ENCODE data around the gene SPEM3.

Gene SPEM3

GRCh38 chr17:7417056-7417655, 11.5 kb upstream of the SPEM3 start:
- in situ Hi-C loops (cut with HindIII; ENCODE audit: low pct_ligation_motif_present, low pct_unique_long_range_greater_than_20kb, low sequenced_read_pairs) = no loop called here
- DNase-seq = no peak

GRCh38 chr17:7418472-7419152, 10.0 kb upstream of the SPEM3 start:
- in situ Hi-C loops (cut with HindIII; ENCODE audit: low pct_ligation_motif_present, low pct_unique_long_range_greater_than_20kb, low sequenced_read_pairs) = no loop called here
- DNase-seq = no peak

GRCh38 chr17:7419819-7420610, 8.6 kb upstream of the SPEM3 start, which contains the start of gene SPEM1:
Gene SPEM1 (plus strand): TSS chr17:7420324. CDS start chr17:7420385, 61 bp downstream.
- in situ Hi-C loops (cut with HindIII; ENCODE audit: low pct_ligation_motif_present, low pct_unique_long_range_greater_than_20kb, low sequenced_read_pairs) = no loop called here

GRCh38 chr17:7421186-7421585, 7.5 kb upstream of the SPEM3 start:
- in situ Hi-C loops (cut with HindIII; ENCODE audit: low pct_ligation_motif_present, low pct_unique_long_range_greater_than_20kb, low sequenced_read_pairs) = no loop called here

More at GRCh38 chr17:7419819-7420610, 8.6 kb upstream of the SPEM3 start, which contains the start of gene SPEM1:
- DNase-seq = no peak

GRCh38 chr17:7423679-7424078, 5.0 kb upstream of the SPEM3 start:
- no peak for DNase-seq
- in situ Hi-C loops (cut with HindIII; ENCODE audit: low pct_ligation_motif_present, low pct_unique_long_range_greater_than_20kb, low sequenced_read_pairs) = no loop called here

More at GRCh38 chr17:7421186-7421585, 7.5 kb upstream of the SPEM3 start:
- no peak for DNase-seq

GRCh38 chr17:7425316-7425715, 3.3 kb upstream of the SPEM3 start, which contains the start of gene SPEM2:
Gene SPEM2 (plus strand): TSS chr17:7425616. CDS start chr17:7425689, 73 bp downstream.
- no peak for DNase-seq
- in situ Hi-C loops (cut with HindIII; ENCODE audit: low pct_ligation_motif_present, low pct_unique_long_range_greater_than_20kb, low sequenced_read_pairs) = no loop called here

GRCh38 chr17:7425756-7426155, 2.9 kb upstream of the SPEM3 start:
- in situ Hi-C loops (cut with HindIII; ENCODE audit: low pct_ligation_motif_present, low pct_unique_long_range_greater_than_20kb, low sequenced_read_pairs) = no loop called here
- no peak for DNase-seq

- in situ Hi-C loops (cut with HindIII; ENCODE audit: low pct_ligation_motif_present, low pct_unique_long_range_greater_than_20kb, low sequenced_read_pairs) = no loop called here
- no peak for DNase-seq
Measured at GRCh38 chr17:7426203-7426863, 2.3 kb upstream of the SPEM3 start.

- in situ Hi-C loops (cut with HindIII; ENCODE audit: low pct_ligation_motif_present, low pct_unique_long_range_greater_than_20kb, low sequenced_read_pairs) = no loop called here
- no peak for DNase-seq
Measured at GRCh38 chr17:7426896-7427489, 1.7 kb upstream of the SPEM3 start.

- in situ Hi-C loops (cut with HindIII; ENCODE audit: low pct_ligation_motif_present, low pct_unique_long_range_greater_than_20kb, low sequenced_read_pairs) = no loop called here
Measured at GRCh38 chr17:7427549-7427948, 1.1 kb upstream of the SPEM3 start.

GRCh38 chr17:7429722-7430121, 1.1 kb downstream of the SPEM3 start:
- in situ Hi-C loops (cut with HindIII; ENCODE audit: low pct_ligation_motif_present, low pct_unique_long_range_greater_than_20kb, low sequenced_read_pairs) = no loop called here
- DNase-seq = no peak

More at GRCh38 chr17:7427549-7427948, 1.1 kb upstream of the SPEM3 start:
- no peak for DNase-seq

- no peak for DNase-seq
- in situ Hi-C loops (cut with HindIII; ENCODE audit: low pct_ligation_motif_present, low pct_unique_long_range_greater_than_20kb, low sequenced_read_pairs) = no loop called here
Measured at GRCh38 chr17:7431231-7431630, 2.6 kb downstream of the SPEM3 start.

- in situ Hi-C loops (cut with HindIII; ENCODE audit: low pct_ligation_motif_present, low pct_unique_long_range_greater_than_20kb, low sequenced_read_pairs) = no loop called here
- no peak for DNase-seq
Measured at GRCh38 chr17:7432296-7432695, 3.6 kb downstream of the SPEM3 start.

GRCh38 chr17:7435676-7436555, 7.3 kb downstream of the SPEM3 start:
- peak; percentile 42 for DNase-seq
- in situ Hi-C loops (cut with HindIII; ENCODE audit: low pct_ligation_motif_present, low pct_unique_long_range_greater_than_20kb, low sequenced_read_pairs) = no loop called here

GRCh38 chr17:7436556-7437368, 8.1 kb downstream of the SPEM3 start:
- DNase-seq = no peak
- in situ Hi-C loops (cut with HindIII; ENCODE audit: low pct_ligation_motif_present, low pct_unique_long_range_greater_than_20kb, low sequenced_read_pairs) = no loop called here

GRCh38 chr17:7437369-7437863, 8.8 kb downstream of the SPEM3 start:
- in situ Hi-C loops (cut with HindIII; ENCODE audit: low pct_ligation_motif_present, low pct_unique_long_range_greater_than_20kb, low sequenced_read_pairs) = no loop called here
- DNase-seq = no peak

Data from ACHN (cell line).